ENCODE data around the gene DCDC1. TPM values are rescaled to one million over a fixed set of nuclear protein-coding genes. Genes with fewer than 3 reads are reported as not detected.
A peak's percentile ranks its signal among the peaks of the same experiment; 100 is the strongest.

DCDC1 gene, protein sequence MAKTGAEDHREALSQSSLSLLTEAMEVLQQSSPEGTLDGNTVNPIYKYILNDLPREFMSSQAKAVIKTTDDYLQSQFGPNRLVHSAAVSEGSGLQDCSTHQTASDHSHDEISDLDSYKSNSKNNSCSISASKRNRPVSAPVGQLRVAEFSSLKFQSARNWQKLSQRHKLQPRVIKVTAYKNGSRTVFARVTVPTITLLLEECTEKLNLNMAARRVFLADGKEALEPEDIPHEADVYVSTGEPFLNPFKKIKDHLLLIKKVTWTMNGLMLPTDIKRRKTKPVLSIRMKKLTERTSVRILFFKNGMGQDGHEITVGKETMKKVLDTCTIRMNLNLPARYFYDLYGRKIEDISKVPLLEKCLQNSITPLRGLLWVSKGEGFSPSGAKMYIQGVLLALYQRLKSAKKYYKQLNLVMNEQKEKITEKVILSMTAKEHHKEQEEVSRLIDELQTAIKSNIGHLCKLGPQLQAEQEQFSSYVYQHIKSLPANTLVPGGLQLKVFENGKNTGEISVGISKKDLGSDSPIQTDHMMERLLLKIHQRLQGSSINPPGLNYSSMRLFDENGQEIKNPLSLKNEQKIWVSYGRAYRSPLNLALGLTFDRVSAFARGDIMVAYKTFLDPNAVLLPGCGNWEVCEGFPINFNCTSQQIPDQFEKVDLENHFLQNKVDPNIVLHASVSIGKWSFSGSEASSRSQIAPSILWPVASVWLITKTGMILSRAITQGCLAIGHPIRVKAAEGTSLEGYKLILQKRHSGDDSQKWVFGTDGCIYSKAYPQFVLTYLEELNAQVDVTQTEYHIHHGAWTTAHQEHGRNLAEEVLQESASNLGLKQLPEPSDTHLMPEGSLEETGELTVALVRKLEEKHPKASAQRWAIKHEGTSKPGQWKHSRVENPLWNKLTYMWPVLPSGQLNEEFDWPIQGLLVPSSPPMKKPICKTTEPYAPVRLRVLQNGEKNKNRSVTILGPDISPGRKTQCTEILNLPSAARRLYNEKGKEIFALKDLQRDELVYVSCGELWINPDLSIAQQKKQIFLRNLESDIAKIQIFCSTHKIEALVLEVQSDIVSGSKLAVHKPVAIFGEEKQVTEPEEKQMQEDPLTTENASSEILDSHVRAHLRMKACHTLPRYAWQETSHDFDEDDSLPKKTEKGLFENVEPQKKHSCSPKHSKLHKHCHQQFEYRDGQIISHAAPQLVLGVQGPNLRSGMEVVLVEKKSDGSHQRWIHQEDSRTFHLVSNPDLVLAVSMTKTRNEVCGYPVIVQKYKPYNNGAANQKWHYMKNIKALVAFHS (N-terminal part only)
- polyA plus RNA-seq, result under 1 TPM in 1 of 4 donors, not detected in 3; 0.87 TPM
- long read RNA-seq, donor 1, result 0 reads
- long read RNA-seq, donor 2, result 0 reads
- long read RNA-seq, donor 3, result 0 reads
- long read RNA-seq, donor 4, result 0 reads
- long read RNA-seq, donor 5, result 0 reads
- long read RNA-seq, donor 6, result 0 reads
- long read RNA-seq, donor 7, result 0 reads
- long read RNA-seq, donor 8, result 0 reads
- long read RNA-seq, donor 9, result 0 reads
- long read RNA-seq, donor 10, result 0 reads

DNA sequence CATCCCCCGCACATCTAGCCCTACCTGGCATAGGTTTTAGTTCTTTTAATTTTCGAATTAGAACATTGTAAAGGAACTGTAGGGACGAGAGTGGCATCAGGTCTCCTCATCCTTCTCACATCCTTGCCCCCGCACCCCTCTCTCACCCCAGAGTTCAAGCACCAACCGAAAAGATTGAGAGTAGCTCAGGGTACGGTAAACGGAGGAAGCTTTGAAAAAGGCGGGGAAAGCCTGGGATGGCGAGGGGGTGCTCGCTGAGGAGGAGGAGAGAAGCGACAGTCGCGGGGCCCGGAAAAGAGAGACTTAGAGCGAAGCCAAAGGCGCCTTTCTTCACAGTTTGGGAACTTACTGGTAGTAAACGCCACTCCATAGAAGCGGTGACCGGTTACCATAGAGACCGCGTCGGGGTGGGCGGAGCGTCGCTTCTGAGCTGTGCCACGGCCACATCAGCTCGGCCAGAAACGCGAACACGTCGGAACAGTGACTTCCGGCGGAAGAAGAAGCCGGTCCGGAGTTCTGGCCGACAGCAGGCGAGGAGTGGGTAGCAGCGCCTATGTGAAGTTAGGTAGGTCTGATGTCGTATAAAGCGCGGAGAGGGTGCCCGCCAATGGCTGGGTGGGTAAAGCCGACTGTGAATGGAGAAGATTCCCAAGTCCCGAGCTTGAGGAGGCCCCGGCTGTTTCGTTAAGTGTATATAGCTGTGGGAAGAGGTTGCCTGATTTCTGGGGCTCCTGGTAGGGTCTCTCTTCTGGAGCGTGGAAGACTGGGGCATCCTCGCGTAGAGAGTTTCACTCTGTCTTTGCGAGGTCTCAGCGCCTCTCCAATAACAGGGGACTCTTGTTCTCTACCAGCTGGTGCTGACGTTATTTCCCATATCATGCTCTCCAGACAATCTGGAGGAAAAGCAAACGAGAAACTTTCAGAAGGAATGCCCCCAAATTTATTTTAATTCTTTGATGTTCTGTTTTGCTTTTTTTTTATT, at the start of gene DCDC1, which contains the start of gene DNAJC24:
Gene DCDC1 (minus strand): TSS at position 392 of the 982 bp plus-strand sequence. CDS start 41,459 bp downstream, outside the sequence.
Gene DNAJC24 (plus strand): TSS at position 513 of the 982 bp plus-strand sequence. CDS start 889 bp downstream, outside the sequence.
- DNase-seq (peak; percentile 92 to 97), FAIRE-seq (no peak)
- no peaks in the 10 kb centered on the region for H3K9me3 ChIP-seq (ENCODE audit: control insufficient read depth in 2 of 2, insufficient read depth in 1 of 2, low read depth in 1 of 2, low read length in 1 of 2)
- no peaks in the 10 kb centered on the region for H3K27me3 ChIP-seq (ENCODE audit: control insufficient read depth in 3 of 3, insufficient read depth in 3 of 3, low read length in 3 of 3)
- H3K4me3 ChIP-seq (ENCODE audit: low read depth in 1 of 3, low read length in 3 of 3), result peak within 1 kb of the TSS; percentile 66 to 92 (median 88)
- no peaks in the 10 kb centered on the region for H3K4me1 ChIP-seq (ENCODE audit: control insufficient read depth in 3 of 3, insufficient read depth in 2 of 3, low read depth in 1 of 3, low read length in 2 of 3)
- peaks cover 0 to 2% (median 0%) of the 10 kb centered on the region in 3 donors for H3K36me3 ChIP-seq (ENCODE audit: control insufficient read depth in 3 of 3, insufficient read depth in 2 of 3, low read depth in 1 of 3, low read length in 3 of 3)
- 1% methylated on average over 53 of the region's 53 CpGs for WGBS, 3 donors
- peak within 1 kb of the TSS; percentile 60 to 94 (median 83) for H3K27ac ChIP-seq (ENCODE audit: low read depth in 1 of 3, low read length in 2 of 3)

- Histone ChIP-seq H3K4me1 (ENCODE audit: control insufficient read depth in 3 of 3, insufficient read depth in 2 of 3, low read depth in 1 of 3, low read length in 2 of 3) (no peaks in the 10 kb centered on the region), H3K9me3 (ENCODE audit: control insufficient read depth in 2 of 2, insufficient read depth in 1 of 2, low read depth in 1 of 2, low read length in 1 of 2) (no peaks in the 10 kb centered on the region), H3K36me3 (ENCODE audit: control insufficient read depth in 3 of 3, insufficient read depth in 2 of 3, low read depth in 1 of 3, low read length in 3 of 3) (peaks cover 0 to 2% (median 0%) of the 10 kb centered on the region in 3 donors), H3K27ac (ENCODE audit: low read depth in 1 of 3, low read length in 2 of 3) (no peak overlapping the region), H3K4me3 (ENCODE audit: low read depth in 1 of 3, low read length in 3 of 3) (no peak overlapping the region), H3K27me3 (ENCODE audit: control insufficient read depth in 3 of 3, insufficient read depth in 3 of 3, low read length in 3 of 3) (no peaks in the 10 kb centered on the region)
- 89 to 94% (median 91%) methylated on average over 3 of the region's 3 CpGs for WGBS, 3 donors
- FAIRE-seq (no peak), DNase-seq (no peak)
These were observed 49.6 kb upstream of the DCDC1 start for GRCh38 chr11:31419138-31419537.

DNA sequence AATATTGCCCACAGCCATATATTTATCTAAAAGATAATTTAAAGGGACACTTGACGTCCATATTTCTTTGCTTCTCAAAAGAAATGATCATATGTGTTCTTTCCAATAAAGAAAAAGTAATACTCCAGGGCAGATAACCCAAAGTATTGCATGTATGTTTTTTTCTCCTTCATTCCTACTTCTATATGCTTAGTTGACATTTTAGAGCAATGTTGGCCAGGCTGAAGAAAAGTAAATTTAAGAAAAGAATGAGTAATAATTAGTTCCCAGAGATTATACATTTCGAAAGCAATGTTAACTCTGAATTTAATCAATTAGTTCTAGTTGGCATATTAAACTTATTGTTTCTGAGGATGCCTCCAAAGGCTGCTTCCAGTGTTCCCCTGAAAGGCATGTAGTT, 48.3 kb upstream of the DCDC1 start:
- 94 to 97% (median 96%) methylated on average over 2 of the region's 2 CpGs for WGBS, 3 donors
- Histone ChIP-seq H3K27me3 (ENCODE audit: control insufficient read depth in 3 of 3, insufficient read depth in 3 of 3, low read length in 3 of 3) (no peaks in the 10 kb centered on the region), H3K4me1 (ENCODE audit: control insufficient read depth in 3 of 3, insufficient read depth in 2 of 3, low read depth in 1 of 3, low read length in 2 of 3) (no peaks in the 10 kb centered on the region), H3K27ac (ENCODE audit: low read depth in 1 of 3, low read length in 2 of 3) (no peak overlapping the region), H3K36me3 (ENCODE audit: control insufficient read depth in 3 of 3, insufficient read depth in 2 of 3, low read depth in 1 of 3, low read length in 3 of 3) (peaks cover 0 to 2% (median 0%) of the 10 kb centered on the region in 3 donors), H3K4me3 (ENCODE audit: low read depth in 1 of 3, low read length in 3 of 3) (no peak overlapping the region), H3K9me3 (ENCODE audit: control insufficient read depth in 2 of 2, insufficient read depth in 1 of 2, low read depth in 1 of 2, low read length in 1 of 2) (no peaks in the 10 kb centered on the region)
- FAIRE-seq (no peak), DNase-seq (no peak)

DNA sequence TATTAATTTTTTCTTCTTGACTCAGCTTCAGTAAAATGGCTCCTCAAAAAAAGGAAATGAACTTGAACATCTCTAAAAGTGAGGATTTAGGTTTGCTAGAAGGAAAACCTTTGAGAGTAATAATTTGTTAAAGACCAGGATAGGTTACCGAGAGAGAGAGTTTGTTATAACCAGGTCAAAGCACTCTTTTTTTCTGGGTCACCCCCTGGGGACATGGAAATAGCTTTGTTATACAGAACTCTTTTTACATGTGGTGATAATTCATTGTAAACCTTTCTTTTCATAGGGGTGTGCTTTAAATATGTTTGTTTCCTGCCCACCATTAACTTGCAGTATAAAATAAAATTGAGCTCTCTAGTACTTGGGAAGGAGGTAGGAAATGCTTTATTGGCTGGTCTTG, 47.8 kb upstream of the DCDC1 start:
- DNase-seq (no peak), FAIRE-seq (no peak)
- Histone ChIP-seq H3K4me3 (ENCODE audit: low read depth in 1 of 3, low read length in 3 of 3) (no peak overlapping the region), H3K27ac (ENCODE audit: low read depth in 1 of 3, low read length in 2 of 3) (no peak overlapping the region), H3K9me3 (ENCODE audit: control insufficient read depth in 2 of 2, insufficient read depth in 1 of 2, low read depth in 1 of 2, low read length in 1 of 2) (no peaks in the 10 kb centered on the region), H3K36me3 (ENCODE audit: control insufficient read depth in 3 of 3, insufficient read depth in 2 of 3, low read depth in 1 of 3, low read length in 3 of 3) (peaks cover 0 to 2% (median 0%) of the 10 kb centered on the region in 3 donors), H3K27me3 (ENCODE audit: control insufficient read depth in 3 of 3, insufficient read depth in 3 of 3, low read length in 3 of 3) (no peaks in the 10 kb centered on the region), H3K4me1 (ENCODE audit: control insufficient read depth in 3 of 3, insufficient read depth in 2 of 3, low read depth in 1 of 3, low read length in 2 of 3) (no peaks in the 10 kb centered on the region)
- WGBS, 3 donors, result 86 to 95% (median 92%) methylated on average over 1 of the region's 1 CpG

- WGBS, 3 donors, result 85 to 93% (median 90%) methylated on average over 4 of the region's 4 CpGs
- DNase-seq, result no peak
- no peak overlapping the region for H3K4me3 ChIP-seq (ENCODE audit: low read depth in 1 of 3, low read length in 3 of 3)
These were observed 45.9 kb upstream of the DCDC1 start for GRCh38 chr11:31415435-31415834.

GRCh38 chr11:31414338-31414737, 44.8 kb upstream of the DCDC1 start:
- WGBS, 3 donors, result 90 to 91% (median 91%) methylated on average over 3 of the region's 3 CpGs
- Histone ChIP-seq H3K9me3 (ENCODE audit: control insufficient read depth in 2 of 2, insufficient read depth in 1 of 2, low read depth in 1 of 2, low read length in 1 of 2) (no peaks in the 10 kb centered on the region), H3K36me3 (ENCODE audit: control insufficient read depth in 3 of 3, insufficient read depth in 2 of 3, low read depth in 1 of 3, low read length in 3 of 3) (peaks cover 0 to 2% (median 0%) of the 10 kb centered on the region in 3 donors), H3K4me3 (ENCODE audit: low read depth in 1 of 3, low read length in 3 of 3) (no peak overlapping the region), H3K4me1 (ENCODE audit: control insufficient read depth in 3 of 3, insufficient read depth in 2 of 3, low read depth in 1 of 3, low read length in 2 of 3) (no peaks in the 10 kb centered on the region), H3K27ac (ENCODE audit: low read depth in 1 of 3, low read length in 2 of 3) (no peak overlapping the region), H3K27me3 (ENCODE audit: control insufficient read depth in 3 of 3, insufficient read depth in 3 of 3, low read length in 3 of 3) (no peaks in the 10 kb centered on the region)
- DNase-seq (no peak), FAIRE-seq (no peak)

More at GRCh38 chr11:31415435-31415834, 45.9 kb upstream of the DCDC1 start:
- no peaks in the 10 kb centered on the region for H3K4me1 ChIP-seq (ENCODE audit: control insufficient read depth in 3 of 3, insufficient read depth in 2 of 3, low read depth in 1 of 3, low read length in 2 of 3)
- H3K36me3 ChIP-seq (ENCODE audit: control insufficient read depth in 3 of 3, insufficient read depth in 2 of 3, low read depth in 1 of 3, low read length in 3 of 3), result peaks cover 0 to 2% (median 0%) of the 10 kb centered on the region in 3 donors
- H3K27ac ChIP-seq (ENCODE audit: low read depth in 1 of 3, low read length in 2 of 3), result no peak overlapping the region
- no peak for FAIRE-seq
- H3K27me3 ChIP-seq (ENCODE audit: control insufficient read depth in 3 of 3, insufficient read depth in 3 of 3, low read length in 3 of 3), result no peaks in the 10 kb centered on the region
- no peaks in the 10 kb centered on the region for H3K9me3 ChIP-seq (ENCODE audit: control insufficient read depth in 2 of 2, insufficient read depth in 1 of 2, low read depth in 1 of 2, low read length in 1 of 2)

DNA sequence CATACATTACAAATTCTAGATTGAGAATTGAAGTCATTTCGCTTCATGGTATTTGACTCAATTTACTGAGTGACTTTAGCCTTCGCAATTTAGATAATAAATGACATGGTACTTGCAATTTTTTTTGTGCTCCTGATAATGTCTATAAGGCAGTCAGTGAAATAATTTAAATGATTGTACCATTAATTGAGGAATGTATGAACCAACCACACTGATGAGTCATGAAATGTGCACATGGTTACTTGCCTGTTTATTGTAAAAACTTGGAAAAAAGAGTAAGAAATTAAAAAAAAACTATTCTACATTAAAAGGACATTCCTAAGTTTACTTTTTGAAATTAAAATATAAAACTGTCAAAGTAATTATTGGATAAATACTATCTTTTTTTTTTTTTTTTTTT, 43.4 kb upstream of the DCDC1 start:
- H3K4me1 ChIP-seq (ENCODE audit: control insufficient read depth in 3 of 3, insufficient read depth in 2 of 3, low read depth in 1 of 3, low read length in 2 of 3), result no peaks in the 10 kb centered on the region
- no peak for DNase-seq
- H3K27ac ChIP-seq (ENCODE audit: low read depth in 1 of 3, low read length in 2 of 3), result no peak overlapping the region
- FAIRE-seq, result no peak
- H3K4me3 ChIP-seq (ENCODE audit: low read depth in 1 of 3, low read length in 3 of 3), result no peak overlapping the region
- peaks cover 0 to 2% (median 0%) of the 10 kb centered on the region in 3 donors for H3K36me3 ChIP-seq (ENCODE audit: control insufficient read depth in 3 of 3, insufficient read depth in 2 of 3, low read depth in 1 of 3, low read length in 3 of 3)
- no peaks in the 10 kb centered on the region for H3K27me3 ChIP-seq (ENCODE audit: control insufficient read depth in 3 of 3, insufficient read depth in 3 of 3, low read length in 3 of 3)
- 98 to 99% (median 98%) methylated on average over 2 of the region's 2 CpGs for WGBS, 3 donors
- no peaks in the 10 kb centered on the region for H3K9me3 ChIP-seq (ENCODE audit: control insufficient read depth in 2 of 2, insufficient read depth in 1 of 2, low read depth in 1 of 2, low read length in 1 of 2)
